ENCODE data around the gene MKS1.

- TF ChIP-seq CTCF (IDR thresholded peaks at IDR 0.05; ENCODE audit: low read depth, low read length) (no peak), EZH2phosphoT487 (IDR thresholded peaks at IDR 0.05; ENCODE audit: low read depth) (no peak)
These were observed 28.7 kb upstream of the MKS1 start for GRCh38 chr17:58247511-58248363.
